ENCODE measurements around the gene PVRIG.
"Not testable (repeated sequence)": the region's sequence is repeated elsewhere in the genome, so short reads cannot be mapped to it uniquely, and the experiment has no call there.

Gene PVRIG

DNA sequence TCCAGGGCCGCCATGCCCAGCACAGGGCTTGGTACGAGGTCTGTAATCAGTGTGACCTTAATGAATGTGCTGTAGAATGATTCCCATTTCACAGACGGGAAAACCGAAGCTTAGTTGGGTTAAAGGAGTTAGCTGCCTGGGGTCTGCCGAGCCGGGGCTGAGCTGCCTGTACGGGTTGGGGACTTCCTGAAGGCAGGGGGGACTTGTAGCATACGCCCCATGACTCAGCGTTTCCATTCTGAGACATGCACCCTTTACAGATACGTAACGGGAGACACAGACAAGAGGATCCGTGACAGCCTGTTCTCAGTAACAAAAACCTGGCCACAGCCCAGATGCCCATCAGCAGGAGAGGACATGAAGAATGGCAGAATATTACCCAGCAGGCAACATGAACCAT, 23.6 kb downstream of the PVRIG start:
- DNase-seq = peak in 1 of 5 donors; percentile 89

DNA sequence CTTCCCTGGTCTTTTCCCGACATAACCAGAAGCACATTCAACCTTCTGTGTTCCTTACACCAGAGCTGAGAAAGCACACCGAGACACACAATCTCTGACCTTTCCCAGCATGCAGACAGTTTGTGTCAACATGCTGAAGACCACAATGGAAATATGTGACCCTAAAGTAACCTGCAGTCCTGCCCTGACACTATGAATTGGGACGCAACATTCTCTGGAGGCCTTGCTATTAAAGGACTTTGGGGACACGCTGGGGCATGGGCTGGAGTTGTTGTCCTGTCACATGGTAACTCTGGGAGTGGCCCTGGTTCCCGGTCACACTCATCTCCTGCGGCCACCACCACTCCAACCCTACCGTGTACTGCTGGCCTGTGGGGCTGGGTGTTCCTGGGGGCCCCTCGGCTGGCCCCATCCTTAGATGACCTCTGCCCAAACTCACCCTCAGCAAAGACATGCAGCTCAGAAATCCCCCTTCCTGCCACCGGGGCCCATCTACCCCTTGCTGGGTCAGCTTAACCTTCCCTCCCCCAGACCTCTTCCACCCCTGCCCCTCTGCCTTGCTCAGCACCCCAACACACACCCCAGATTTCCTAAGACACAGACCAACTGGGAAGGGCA, 25.3 kb downstream of the PVRIG start:
- not testable (repeated sequence) for DNase-seq

DNA sequence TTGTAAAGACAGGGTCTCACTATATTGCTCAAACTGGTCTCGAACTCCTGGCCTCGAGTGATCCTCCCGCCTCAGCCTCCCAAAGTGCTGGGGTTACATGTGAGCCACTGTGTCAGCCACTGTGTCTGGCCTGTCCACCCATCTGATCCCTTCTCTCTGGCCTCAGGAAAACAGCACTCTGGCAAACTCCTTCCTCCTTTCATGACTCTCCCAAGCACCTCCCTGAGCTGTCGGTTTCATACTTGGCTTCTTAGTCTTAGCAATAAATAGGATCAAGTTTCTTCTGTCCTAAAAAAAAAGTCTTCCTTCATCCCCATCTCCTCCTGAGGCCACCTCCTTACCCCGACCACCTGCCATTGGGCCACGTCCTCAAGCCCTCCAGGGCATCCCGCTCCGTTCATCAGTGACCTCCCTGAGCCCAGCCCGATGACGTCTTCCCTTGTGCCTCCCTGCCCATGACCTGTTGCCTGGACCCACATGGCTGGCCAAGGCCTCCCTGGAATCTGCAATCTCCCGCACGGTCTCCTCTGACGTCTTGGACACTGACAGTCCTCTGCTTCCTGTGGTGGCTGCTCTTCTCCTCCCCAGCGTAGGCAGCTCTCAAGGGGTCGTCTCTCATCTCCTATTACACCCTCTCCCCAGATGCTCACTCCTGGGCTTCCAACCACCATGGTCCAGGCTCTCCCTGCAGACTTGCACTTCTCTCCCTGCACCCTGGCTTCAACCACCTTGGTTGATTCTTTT, 26.5 kb downstream of the PVRIG start:
- DNase-seq = not testable (repeated sequence)

DNA sequence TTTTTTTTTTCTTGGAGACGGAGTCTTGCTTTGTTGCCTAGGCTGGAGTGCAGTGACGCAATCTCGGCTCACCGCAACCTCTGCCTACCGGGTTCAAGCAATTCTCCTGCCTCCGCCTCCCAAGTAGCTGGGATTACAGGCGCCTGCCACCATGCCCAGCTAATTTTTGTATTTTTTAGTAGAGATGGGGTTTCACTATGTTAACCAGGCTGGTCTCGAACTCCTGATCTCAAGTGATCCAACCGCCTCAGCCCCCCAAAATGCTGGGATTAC, 27.1 kb downstream of the PVRIG start:
- DNase-seq = not testable (repeated sequence)

DNA sequence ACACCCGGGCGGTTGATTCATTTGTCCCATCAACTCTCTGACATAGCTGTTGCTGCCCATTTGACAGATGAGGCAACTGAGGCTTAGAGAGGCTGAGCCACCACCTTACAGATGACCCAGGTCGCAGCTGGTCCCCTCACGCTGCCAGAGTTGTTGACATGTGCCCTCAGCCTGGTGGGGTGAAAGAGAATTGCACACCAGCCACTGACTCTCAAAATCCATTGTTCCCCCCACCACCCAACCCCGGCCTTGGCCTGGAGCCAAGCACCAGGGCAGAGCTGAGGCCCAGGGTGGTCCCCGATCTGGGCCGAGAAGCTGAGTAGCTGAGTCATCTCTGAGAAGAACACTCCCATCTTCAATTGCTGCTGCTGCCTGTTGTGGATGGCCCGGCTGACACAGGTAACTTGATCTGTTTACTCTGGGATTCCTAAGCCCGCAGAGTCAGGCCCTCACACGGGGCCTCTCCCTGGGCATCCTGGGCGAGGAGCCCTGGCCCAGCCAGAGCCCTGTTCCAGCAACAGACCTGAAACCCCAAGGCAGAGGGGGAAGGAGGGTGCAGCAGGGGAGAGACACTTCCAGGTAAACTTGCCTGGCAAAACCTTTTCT, 27.5 kb downstream of the PVRIG start:
- DNase-seq = no peak

DNA sequence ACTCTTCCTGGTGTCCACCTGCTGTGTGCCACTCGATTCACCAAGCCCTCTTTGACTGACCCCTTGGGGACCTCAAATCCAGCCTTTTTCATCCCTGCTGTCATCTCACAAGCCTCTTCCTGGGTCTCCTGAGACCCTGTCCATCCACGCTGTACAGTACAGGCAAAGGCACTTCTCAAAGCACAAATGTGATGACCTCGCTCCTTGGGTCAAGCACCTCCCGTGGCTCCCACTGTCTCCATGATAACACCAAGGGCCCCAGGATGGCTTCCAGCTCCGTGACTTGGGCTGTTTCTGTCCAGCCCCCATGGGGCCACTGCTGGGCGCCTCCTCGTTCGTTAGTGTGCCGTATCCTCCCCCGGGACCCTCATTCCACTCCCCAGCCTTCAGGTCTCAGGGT, 28.7 kb downstream of the PVRIG start:
- DNase-seq = no peak

DNA sequence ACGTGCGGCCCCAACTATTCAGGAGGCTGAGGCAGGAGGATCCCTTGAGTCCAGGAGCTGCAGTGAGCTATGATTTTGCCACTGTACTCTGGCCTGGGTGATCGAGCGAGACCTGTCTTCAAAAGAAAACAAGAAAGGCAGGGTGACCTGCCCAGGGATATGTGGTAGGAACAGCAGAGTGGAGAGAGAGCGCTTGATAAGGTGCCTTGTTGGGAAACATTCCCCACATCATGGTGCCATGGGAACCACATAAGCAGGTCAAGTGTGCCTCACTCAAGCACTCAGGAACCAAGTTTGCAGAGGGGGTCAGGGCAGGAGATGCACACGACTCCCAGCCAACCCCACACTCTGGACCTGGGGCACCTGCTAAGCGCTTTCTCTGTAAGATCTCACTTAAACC, 37.3 kb downstream of the PVRIG start:
- DNase-seq = no peak

DNA sequence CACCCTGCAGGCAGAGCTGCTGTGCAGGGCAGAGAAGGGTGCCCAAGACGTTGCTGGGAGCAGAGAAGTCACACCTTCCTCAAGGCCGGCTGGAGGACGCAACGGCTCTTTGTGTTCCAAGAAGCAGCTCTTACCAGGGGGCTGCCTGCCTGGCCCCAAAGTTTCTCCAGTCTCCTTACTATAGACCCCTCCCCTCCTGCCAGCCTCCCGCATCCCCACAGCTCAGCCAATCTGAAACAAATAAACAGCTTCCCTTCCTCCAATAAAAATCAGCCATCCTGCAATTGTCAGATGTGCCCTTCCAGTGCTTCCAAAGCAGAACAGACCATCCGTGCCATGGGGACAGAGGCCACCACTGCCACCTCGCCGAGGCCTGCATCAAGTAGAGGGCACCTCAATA, 40.2 kb downstream of the PVRIG start:
- DNase-seq = not testable (repeated sequence)

DNA sequence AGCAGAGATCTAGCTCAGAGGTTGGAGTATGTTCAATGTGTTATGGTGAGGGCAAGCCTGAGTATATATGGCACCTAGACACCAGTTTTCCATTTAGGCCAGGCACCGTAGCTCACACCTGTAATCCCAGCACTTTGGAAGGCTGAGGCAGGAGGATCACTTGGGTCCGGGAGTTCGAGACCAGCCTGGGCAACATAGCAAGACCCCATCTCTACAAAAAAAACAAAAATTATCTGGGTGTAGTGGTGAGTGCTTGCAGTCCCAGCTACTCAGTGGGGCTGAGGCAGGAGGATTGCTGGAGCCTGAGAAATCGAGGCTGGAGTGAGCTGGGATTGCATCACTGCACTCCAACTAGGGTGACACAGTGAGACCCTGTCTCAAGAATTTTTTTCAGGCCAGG, 43.1 kb downstream of the PVRIG start:
- not testable (repeated sequence) for DNase-seq

DNA sequence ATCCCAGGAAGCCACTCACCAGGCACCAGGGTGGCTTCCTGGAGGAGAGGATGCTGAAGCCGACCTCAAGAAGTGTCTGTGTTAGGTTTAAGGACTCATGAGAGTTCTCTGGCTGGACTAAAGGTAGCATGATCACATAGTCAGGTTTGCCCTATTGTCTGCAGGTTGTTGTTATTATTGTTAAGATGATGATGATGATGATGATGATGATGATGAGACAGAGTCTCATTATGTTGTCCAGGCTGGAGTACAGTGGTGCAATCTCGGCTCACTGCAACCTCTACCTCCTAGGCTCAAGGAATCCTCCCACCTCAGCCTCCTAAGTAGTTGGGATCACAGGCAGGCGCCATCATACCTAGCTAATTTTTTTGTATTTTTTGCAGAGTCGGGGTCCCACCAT, 44.5 kb downstream of the PVRIG start:
- not testable (repeated sequence) for DNase-seq

DNA sequence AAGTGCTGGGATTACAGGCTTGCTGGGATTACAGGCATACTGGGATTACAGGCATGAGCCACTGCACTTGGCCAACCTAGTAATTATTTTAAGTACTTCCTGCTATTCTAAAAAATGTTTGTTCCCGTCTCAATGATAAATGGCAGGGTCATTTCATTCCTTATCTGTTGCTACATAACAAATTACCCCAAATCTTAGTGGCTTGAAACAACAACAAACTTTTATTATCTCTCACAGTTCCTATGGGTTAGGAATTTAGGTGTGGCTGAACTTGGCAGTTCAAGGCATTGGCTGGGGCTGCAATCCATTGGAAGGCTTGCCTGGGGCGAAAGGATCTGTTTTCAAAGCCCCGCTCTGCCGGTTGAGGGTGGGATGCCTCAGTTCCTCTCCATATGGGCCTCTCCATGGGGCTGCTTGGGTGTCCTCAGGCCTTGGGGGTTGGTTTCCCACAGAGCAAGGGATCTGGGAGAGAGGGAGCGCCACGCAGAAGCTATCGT, 45.0 kb downstream of the PVRIG start:
- not testable (repeated sequence) for DNase-seq

DNA sequence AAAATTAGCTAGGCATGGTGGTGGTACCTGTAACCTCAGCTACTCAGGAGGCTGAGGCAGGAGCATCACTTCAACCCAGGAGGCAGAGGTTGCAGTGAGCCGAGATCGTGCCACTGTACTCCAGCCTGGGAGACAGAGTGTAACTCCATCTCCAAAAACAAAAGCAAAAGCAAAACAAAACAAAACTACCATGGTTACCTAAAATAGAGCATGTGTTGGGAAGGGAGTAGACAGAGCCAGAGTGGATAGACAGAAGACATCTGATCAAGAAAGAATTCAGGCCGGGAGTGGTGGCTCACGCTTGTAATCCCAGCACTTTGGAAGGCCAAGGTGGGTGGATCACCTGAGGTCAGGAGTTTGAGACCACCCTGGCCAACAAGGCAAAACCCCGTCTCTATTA, 46.1 kb downstream of the PVRIG start:
- not testable (repeated sequence) for DNase-seq

DNA sequence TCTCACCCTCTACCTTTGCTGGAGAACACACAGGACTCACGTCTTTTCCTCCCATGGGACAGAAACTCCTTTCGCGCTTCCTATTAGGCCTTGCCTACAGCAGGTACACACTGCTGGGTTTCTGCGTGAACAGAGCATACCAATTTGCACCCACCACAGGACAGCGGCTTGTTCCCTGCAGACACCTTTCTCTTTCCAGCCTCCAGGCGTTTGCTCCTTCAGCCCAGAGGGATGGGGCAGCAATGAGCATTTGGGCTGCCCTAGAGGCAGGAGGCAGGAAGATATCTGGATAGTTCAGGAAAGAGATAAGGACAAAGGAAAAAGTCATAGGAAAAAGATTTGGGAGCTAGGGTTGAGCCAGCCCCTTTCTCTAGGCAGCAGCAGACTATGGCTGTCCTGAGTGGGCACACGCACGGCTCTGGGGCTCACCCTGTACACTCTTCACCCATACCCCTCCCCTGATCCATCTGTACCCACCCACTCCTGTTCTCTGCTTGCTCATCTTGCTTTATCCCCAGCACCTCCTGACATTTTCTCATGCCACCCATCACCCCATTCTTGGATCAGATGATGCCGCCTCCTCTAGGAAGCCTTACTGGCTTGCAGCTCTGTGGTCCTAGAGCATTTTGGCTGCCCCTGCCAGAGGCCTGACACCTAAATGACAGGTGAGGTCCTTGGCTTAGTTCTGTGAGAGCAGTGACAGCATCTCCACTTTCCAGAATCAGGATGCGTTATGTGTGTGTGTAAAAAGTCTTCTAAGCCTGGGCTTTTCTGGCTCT, 47.0 kb downstream of the PVRIG start:
- no peak for DNase-seq

DNA sequence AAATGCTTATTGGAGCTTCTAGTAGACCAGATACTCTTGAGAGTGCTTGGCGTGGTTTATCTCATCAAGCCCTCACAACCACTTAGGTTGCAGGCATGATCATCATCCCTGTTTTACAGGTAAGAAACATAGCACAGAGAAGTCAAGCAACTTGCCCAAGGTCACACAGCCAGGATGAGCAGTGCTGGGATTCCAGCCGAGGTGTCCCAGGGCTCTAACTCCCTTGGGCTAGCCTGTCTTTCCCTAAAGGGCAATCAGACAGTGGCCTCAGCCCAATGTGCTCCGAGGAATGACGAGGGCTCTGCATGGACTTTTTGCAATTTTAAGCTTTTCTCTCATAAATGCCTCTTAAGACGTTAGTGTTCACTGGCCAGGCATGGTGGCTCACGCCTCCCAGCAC, 47.9 kb downstream of the PVRIG start:
- DNase-seq = no peak

DNA sequence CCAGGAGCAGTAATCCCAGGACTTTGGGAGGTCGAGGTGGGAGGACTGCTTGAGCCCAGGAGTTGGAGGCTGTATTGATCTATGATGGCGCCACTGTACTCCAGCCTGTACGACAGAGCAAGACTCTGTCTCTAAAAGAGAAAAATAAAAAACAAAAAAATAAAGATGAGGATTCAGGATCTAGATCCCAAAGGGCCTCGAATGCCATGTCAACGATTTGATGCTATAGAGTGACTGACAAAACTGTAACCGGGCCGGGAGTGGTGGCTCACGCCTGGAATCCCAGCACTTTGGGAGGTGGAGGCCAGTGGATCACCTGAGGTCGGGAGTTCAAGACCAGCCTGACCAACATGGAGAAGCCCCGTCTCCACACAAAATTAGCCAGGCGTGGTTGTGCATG, 49.1 kb downstream of the PVRIG start:
- not testable (repeated sequence) for DNase-seq

DNA sequence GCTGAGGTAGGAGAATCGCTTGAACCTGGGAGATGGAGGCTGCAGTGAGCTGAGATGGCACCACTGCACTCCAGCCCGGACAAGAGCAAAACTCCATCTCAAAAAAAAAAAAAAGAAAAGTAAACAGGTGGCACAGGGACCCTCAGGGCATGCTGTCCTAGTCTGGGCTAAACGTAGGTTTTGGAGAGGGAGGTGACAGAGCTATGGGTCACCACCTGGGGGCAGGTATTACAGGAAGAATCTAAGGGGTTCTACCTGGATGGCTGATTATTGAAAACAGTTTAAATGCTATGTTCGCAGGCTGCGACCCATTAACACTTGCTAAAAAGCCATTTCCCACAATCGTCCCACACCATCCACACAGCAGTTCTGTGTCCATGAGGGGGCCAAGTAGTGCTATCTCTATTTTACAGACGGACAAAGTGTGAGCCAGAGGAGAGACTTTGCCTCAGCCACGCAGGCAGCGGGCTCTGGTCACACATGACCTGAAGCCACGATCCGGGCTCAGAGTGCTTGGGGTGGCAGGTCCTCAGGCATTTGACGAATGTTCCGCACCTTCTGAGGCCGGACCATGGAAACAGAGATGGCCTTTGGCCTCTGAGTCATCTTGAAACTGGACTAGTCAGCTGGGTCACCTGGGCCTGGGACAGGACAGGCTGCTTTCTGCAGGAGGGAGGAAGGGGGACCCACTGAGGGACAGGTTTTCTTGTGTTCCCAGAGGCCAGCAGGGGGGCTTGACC, 49.7 kb downstream of the PVRIG start:
- DNase-seq = not testable (repeated sequence)

DNA sequence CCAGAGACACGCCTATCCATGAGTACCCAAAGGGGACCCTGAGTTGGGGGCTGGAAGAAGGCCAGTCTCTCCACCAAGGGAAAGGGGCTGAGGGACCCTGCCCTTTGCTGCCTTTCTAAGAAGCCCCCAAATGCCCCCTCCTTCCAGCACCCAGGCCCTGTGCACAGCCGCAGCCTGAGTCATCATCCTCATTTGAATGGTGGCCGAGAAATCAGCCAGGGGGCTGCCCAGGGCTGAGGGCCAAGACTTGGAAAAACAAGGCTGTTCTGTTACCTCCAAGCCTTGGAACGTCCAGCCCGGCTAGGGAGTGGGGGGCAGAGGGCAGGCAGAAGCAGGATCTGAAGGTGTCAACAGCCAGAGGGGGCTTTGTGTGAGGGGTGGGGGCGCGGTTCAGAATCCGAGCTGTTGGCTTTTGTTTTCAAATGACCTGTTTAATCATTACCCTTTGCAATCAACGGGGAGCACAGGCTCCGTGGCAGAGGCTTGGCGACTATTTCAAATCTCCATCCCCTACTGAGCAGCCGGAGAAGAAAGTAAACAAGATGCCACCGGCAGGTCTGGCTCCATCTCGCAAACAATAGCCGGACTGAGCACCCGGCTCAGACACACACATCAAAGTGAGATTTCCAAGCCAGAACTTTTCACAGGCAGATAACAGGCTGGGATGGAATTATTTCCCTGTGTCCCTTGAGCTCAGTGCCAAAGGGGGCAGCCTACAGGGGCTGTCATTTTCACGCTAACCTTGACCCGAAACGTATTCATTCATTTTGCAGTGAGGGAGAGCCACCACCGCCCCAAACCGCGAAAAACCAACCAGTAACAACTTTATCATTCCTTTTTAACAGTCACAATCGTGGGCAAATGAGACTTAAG, 50.5 kb downstream of the PVRIG start:
- not testable (repeated sequence) for DNase-seq

All from T-helper 1 cell (primary cell).